GM18505 (cell line): ENCODE measurements around the gene MINK1.
"Not testable (repeated sequence)": the region's sequence is repeated elsewhere in the genome, so short reads cannot be mapped to it uniquely, and the experiment has no call there.

Source experiments
- ATAC-seq: cut with Tn5 transposase; IDR thresholded peaks from one replicate; pipeline ENCODE4 v1.9.1; 2021; ENCODE audit not compliant: unreplicated experiment
- POLR2A ChIP-seq: IDR thresholded peaks from 4 replicates; pipeline ENCODE4 v1.6.1; 2011; ENCODE audit warnings: borderline replicate concordance; ENCODE audit not compliant: insufficient read depth, insufficient read length; ENCODE audit errors: extremely low read depth

Gene MINK1

GRCh38 chr17:4920351-4921048 is 87.4 kb downstream of the MINK1 start:
- no peak for TF ChIP-seq POLR2A
- ATAC-seq, result no peak

- no peak for ATAC-seq
- TF ChIP-seq POLR2A, result no peak
These were observed 88.2 kb downstream of the MINK1 start for GRCh38 chr17:4921320-4921719.

- ATAC-seq, result not testable (repeated sequence)
These were observed 93.6 kb downstream of the MINK1 start for GRCh38 chr17:4926577-4927335.

- no peak for ATAC-seq
- TF ChIP-seq POLR2A, result no peak
These were observed 95.7 kb downstream of the MINK1 start for GRCh38 chr17:4928881-4929280.

- TF ChIP-seq POLR2A, result peak; percentile 8
- no peak for ATAC-seq
These were observed 98.8 kb downstream of the MINK1 start, which contains the start of gene GP1BA for GRCh38 chr17:4931963-4932362. TSS of gene GP1BA (plus strand) at chr17:4932277. CDS start at chr17:4932605, 328 bp downstream.

GRCh38 chr17:4932756-4933155 is 99.6 kb downstream of the MINK1 start:
- no peak for ATAC-seq
- no peak for TF ChIP-seq POLR2A

- no peak for TF ChIP-seq POLR2A
- ATAC-seq, result no peak
These were observed 100.5 kb downstream of the MINK1 start for GRCh38 chr17:4933646-4934045.

GRCh38 chr17:4934173-4934979 is 101.2 kb downstream of the MINK1 start:
- no peak for ATAC-seq
- no peak for TF ChIP-seq POLR2A

GRCh38 chr17:4935650-4936049 is 102.5 kb downstream of the MINK1 start:
- ATAC-seq, result no peak
- TF ChIP-seq POLR2A, result no peak

GRCh38 chr17:4936436-4936835 is 103.3 kb downstream of the MINK1 start:
- no peak for ATAC-seq
- TF ChIP-seq POLR2A, result no peak

- ATAC-seq, result no peak
- no peak for TF ChIP-seq POLR2A
These were observed 104.4 kb downstream of the MINK1 start for GRCh38 chr17:4937553-4937952.

GRCh38 chr17:4938069-4938491 is 104.9 kb downstream of the MINK1 start:
- no peak for TF ChIP-seq POLR2A
- ATAC-seq, result no peak
